ENCODE data around the gene SLC9A9. TPM values are rescaled to one million over a fixed set of nuclear protein-coding genes. Genes with fewer than 3 reads are reported as not detected.

Gene SLC9A9
- total and polyA plus RNA-seq, 10 donors = 10.8 to 58.2 (median 44.7) TPM

GRCh38 chr3:143472731-143473523 is 375.3 kb downstream of the SLC9A9 start:
- no peak for DNase-seq
- H3K4me1 ChIP-seq = peaks cover 0 to 25% (median 0%) of the 10 kb centered on the region in 6 donors
- no peaks in the 10 kb centered on the region for H3K27me3 ChIP-seq (replicated peaks in 1 of 7)
- H3K36me3 ChIP-seq = no peaks in the 10 kb centered on the region
- 90 to 97% (median 92%) methylated on average over 7 of the region's 7 CpGs for WGBS, 5 donors
- H3K9me3 ChIP-seq = no peaks in the 10 kb centered on the region
- peak overlapping the region in 1 of 8 donors; percentile 7 for H3K27ac ChIP-seq
- H3K4me3 ChIP-seq = no peak overlapping the region
- intact Hi-C loops (cut with DNase I; ENCODE audit: low total_unique reads) = no loop called here
- no peak for TF ChIP-seq POLR2AphosphoS5 (IDR thresholded peaks at IDR 0.05)
- no peak for TF ChIP-seq POLR2A (IDR thresholded peaks at IDR 0.05)
- TF ChIP-seq CTCF (IDR thresholded peaks at IDR 0.05 in 8 of 11, conservative IDR thresholded peaks at IDR 0.05 in 3 of 11) = no peak

- no peak overlapping the region for H3K27ac ChIP-seq
- no peak overlapping the region for H3K4me3 ChIP-seq
- H3K36me3 ChIP-seq = peaks cover 0 to 7% (median 1%) of the 10 kb centered on the region in 6 donors
- H3K9me3 ChIP-seq = no peaks in the 10 kb centered on the region
- no peak for DNase-seq
- TF ChIP-seq POLR2A (IDR thresholded peaks at IDR 0.05) = no peak
- TF ChIP-seq CTCF (IDR thresholded peaks at IDR 0.05 in 8 of 11, conservative IDR thresholded peaks at IDR 0.05 in 3 of 11) = no peak
- intact Hi-C loops (cut with DNase I; ENCODE audit: low total_unique reads) = no loop called here
- WGBS, 5 donors = 53 to 69% (median 62%) methylated on average over 2 of the region's 2 CpGs
- H3K27me3 ChIP-seq (replicated peaks in 1 of 7) = no peaks in the 10 kb centered on the region
- H3K4me1 ChIP-seq = peaks cover 0 to 20% (median 0%) of the 10 kb centered on the region in 6 donors
These were observed 376.6 kb downstream of the SLC9A9 start for GRCh38 chr3:143471705-143472104.

- intact Hi-C loops (cut with DNase I; ENCODE audit: low total_unique reads) = no loop called here
- TF ChIP-seq POLR2A (IDR thresholded peaks at IDR 0.05) = no peak
- no peak for TF ChIP-seq CTCF (IDR thresholded peaks at IDR 0.05 in 8 of 11, conservative IDR thresholded peaks at IDR 0.05 in 3 of 11)
- TF ChIP-seq POLR2AphosphoS5 (IDR thresholded peaks at IDR 0.05) = no peak
These were observed 379.1 kb downstream of the SLC9A9 start for GRCh38 chr3:143469159-143469558.

GRCh38 chr3:143465666-143466065 is 382.6 kb downstream of the SLC9A9 start:
- no peaks in the 10 kb centered on the region for H3K4me1 ChIP-seq
- intact Hi-C loops (cut with DNase I; ENCODE audit: low total_unique reads) = no loop called here
- no peak for DNase-seq
- 91 to 98% (median 97%) methylated on average over 1 of the region's 1 CpG for WGBS, 5 donors
- no peak overlapping the region for H3K27ac ChIP-seq
- no peak overlapping the region for H3K4me3 ChIP-seq
- no peaks in the 10 kb centered on the region for H3K9me3 ChIP-seq
- no peaks in the 10 kb centered on the region for H3K27me3 ChIP-seq (replicated peaks in 1 of 7)
- TF ChIP-seq POLR2AphosphoS5 (IDR thresholded peaks at IDR 0.05) = no peak
- TF ChIP-seq CTCF (IDR thresholded peaks at IDR 0.05 in 8 of 11, conservative IDR thresholded peaks at IDR 0.05 in 3 of 11) = no peak
- no peak for TF ChIP-seq POLR2A (IDR thresholded peaks at IDR 0.05)
- peaks cover 0 to 45% (median 9%) of the 10 kb centered on the region in 6 donors for H3K36me3 ChIP-seq

More at GRCh38 chr3:143469159-143469558, 379.1 kb downstream of the SLC9A9 start:
- no peak overlapping the region for H3K27ac ChIP-seq
- H3K4me3 ChIP-seq = no peak overlapping the region
- H3K4me1 ChIP-seq = peaks cover 0 to 20% (median 0%) of the 10 kb centered on the region in 6 donors
- no peak for DNase-seq
- H3K27me3 ChIP-seq (replicated peaks in 1 of 7) = no peaks in the 10 kb centered on the region
- peaks cover 0 to 32% (median 9%) of the 10 kb centered on the region in 6 donors for H3K36me3 ChIP-seq
- H3K9me3 ChIP-seq = no peaks in the 10 kb centered on the region
- 71 to 86% (median 77%) methylated on average over 5 of the region's 5 CpGs for WGBS, 5 donors
